GM23338 (cell line): ENCODE data around the gene RPA3.

ENCODE experiments used
- EZH2 ChIP-seq: fragments of 200-600 bp; sonication (generic); IDR thresholded peaks from one replicate; pipeline ENCODE4 v1.8.0; 2017; ENCODE audit warnings: antibody characterized with exemption, mild to moderate bottlenecking, low read depth; ENCODE audit not compliant: unreplicated experiment
- EZH2phosphoT487 ChIP-seq: fragments of 200-600 bp; sonication (generic); IDR thresholded peaks from one replicate; pipeline ENCODE4 v1.8.1; 2018; ENCODE audit warnings: antibody characterized with exemption; ENCODE audit not compliant: unreplicated experiment
- JUNB ChIP-seq: IDR thresholded peaks from one replicate; pipeline ENCODE4 v1.6.1; 2016; ENCODE audit warnings: antibody characterized with exemption; ENCODE audit not compliant: unreplicated experiment
- NANOG ChIP-seq: IDR thresholded peaks from 2 replicates; pipeline ENCODE4 v1.6.1; 2016; ENCODE audit warnings: antibody characterized with exemption, borderline replicate concordance
- TF ChIP-seq, protein P1 (sequence below), 2 experiments: fragments of 200-600 bp in 1 of 2; sonication (generic) in 1 of 2; conservative IDR thresholded peaks; 2 replicates each; pipeline versions ENCODE4 v1.5.1 to v1.6.1; 2016 to 2017; ENCODE audit warnings: antibody characterized with exemption in 2 of 2, low read depth in 2 of 2, mild to moderate bottlenecking in 2 of 2, moderate library complexity in 1 of 2

GRCh38 chr7:7640221-7641128, 77.9 kb downstream of the RPA3 start, which contains the start of gene UMAD1:
- TF ChIP-seq, protein P1, sequence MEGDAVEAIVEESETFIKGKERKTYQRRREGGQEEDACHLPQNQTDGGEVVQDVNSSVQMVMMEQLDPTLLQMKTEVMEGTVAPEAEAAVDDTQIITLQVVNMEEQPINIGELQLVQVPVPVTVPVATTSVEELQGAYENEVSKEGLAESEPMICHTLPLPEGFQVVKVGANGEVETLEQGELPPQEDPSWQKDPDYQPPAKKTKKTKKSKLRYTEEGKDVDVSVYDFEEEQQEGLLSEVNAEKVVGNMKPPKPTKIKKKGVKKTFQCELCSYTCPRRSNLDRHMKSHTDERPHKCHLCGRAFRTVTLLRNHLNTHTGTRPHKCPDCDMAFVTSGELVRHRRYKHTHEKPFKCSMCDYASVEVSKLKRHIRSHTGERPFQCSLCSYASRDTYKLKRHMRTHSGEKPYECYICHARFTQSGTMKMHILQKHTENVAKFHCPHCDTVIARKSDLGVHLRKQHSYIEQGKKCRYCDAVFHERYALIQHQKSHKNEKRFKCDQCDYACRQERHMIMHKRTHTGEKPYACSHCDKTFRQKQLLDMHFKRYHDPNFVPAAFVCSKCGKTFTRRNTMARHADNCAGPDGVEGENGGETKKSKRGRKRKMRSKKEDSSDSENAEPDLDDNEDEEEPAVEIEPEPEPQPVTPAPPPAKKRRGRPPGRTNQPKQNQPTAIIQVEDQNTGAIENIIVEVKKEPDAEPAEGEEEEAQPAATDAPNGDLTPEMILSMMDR (conservative IDR thresholded peaks at IDR 0.05; ENCODE audit: low read depth in 2 of 2), result no peak
- no peak for TF ChIP-seq EZH2phosphoT487
- TF ChIP-seq EZH2, result no peak
- TF ChIP-seq NANOG, result peak; percentile 40; the same call in 1 of the 2 replicates
- no peak for TF ChIP-seq JUNB
